ENCODE measurements around the gene OR51L1.
"Not testable (repeated sequence)": the region's sequence is repeated elsewhere in the genome, so short reads cannot be mapped to it uniquely, and the experiment has no call there.

DNA sequence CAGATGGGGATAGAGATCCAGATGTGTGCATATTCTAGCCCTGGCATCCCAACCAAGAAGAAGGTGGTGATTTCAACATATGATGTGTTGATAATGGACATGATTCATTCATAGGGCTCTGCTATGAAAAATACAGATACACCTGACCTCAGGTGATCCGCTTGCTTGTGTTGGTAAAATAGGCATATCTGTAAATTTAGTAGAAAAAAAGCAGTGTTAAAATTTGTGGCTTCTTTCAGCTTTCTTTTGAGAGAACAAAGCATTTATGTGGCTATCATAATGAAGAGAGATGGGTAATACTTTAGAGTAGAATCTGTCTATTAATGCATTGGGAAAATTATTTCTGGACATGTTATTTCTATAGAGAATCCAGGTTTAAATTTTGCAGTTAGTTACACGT is 39.0 kb upstream of the OR51L1 start, which contains the start of gene OR51A2:
- TF ChIP-seq, protein P1, sequence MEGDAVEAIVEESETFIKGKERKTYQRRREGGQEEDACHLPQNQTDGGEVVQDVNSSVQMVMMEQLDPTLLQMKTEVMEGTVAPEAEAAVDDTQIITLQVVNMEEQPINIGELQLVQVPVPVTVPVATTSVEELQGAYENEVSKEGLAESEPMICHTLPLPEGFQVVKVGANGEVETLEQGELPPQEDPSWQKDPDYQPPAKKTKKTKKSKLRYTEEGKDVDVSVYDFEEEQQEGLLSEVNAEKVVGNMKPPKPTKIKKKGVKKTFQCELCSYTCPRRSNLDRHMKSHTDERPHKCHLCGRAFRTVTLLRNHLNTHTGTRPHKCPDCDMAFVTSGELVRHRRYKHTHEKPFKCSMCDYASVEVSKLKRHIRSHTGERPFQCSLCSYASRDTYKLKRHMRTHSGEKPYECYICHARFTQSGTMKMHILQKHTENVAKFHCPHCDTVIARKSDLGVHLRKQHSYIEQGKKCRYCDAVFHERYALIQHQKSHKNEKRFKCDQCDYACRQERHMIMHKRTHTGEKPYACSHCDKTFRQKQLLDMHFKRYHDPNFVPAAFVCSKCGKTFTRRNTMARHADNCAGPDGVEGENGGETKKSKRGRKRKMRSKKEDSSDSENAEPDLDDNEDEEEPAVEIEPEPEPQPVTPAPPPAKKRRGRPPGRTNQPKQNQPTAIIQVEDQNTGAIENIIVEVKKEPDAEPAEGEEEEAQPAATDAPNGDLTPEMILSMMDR (conservative IDR thresholded peaks at IDR 0.05; ENCODE audit: low read depth, low read length): not testable (repeated sequence)
- TF ChIP-seq EZH2 (IDR thresholded peaks at IDR 0.05; ENCODE audit: low read length, unreplicated experiment): not testable (repeated sequence)
